WTC11 (cell line): ENCODE data around the gene RAP2C.

ENCODE experiments used
- CREB1 ChIP-seq: sonication (generic); formaldehyde crosslinking; IDR thresholded peaks from 2 replicates; pipeline ENCODE4 v1.8.0; 2023; ENCODE audit warnings: mild to moderate bottlenecking, missing genetic modification reagents
- NR2C2 ChIP-seq: sonication (generic); formaldehyde crosslinking; IDR thresholded peaks from 2 replicates; pipeline ENCODE4 v1.8.0; 2022; ENCODE audit warnings: mild to moderate bottlenecking, missing genetic modification reagents
- PRRX2 ChIP-seq: fragments of 250-450 bp; sonication (Bioruptor Pico); IDR thresholded peaks from 2 replicates; pipeline ENCODE4 v1.8.0; 2021; ENCODE audit warnings: mild to moderate bottlenecking
- TF ChIP-seq, protein P1 (sequence below): fragments of 200-600 bp; IDR thresholded peaks from 2 replicates; pipeline ENCODE4 v1.8.0; 2022; ENCODE audit warnings: antibody characterized with exemption
- TF ChIP-seq, protein P2 (sequence below): sonication (generic); formaldehyde crosslinking; IDR thresholded peaks from 2 replicates; pipeline ENCODE4 v1.8.0; 2023; ENCODE audit warnings: missing genetic modification reagents
- TF ChIP-seq, protein P3 (sequence below): sonication (generic); formaldehyde crosslinking; IDR thresholded peaks from 2 replicates; pipeline ENCODE4 v1.8.1; 2022; ENCODE audit warnings: mild to moderate bottlenecking, moderate library complexity, missing genetic modification reagents
- TF ChIP-seq, protein P4 (sequence below): sonication (generic); formaldehyde crosslinking; IDR thresholded peaks from 2 replicates; pipeline ENCODE4 v1.8.1; 2023; ENCODE audit warnings: mild to moderate bottlenecking, missing genetic modification reagents, moderate library complexity

DNA sequence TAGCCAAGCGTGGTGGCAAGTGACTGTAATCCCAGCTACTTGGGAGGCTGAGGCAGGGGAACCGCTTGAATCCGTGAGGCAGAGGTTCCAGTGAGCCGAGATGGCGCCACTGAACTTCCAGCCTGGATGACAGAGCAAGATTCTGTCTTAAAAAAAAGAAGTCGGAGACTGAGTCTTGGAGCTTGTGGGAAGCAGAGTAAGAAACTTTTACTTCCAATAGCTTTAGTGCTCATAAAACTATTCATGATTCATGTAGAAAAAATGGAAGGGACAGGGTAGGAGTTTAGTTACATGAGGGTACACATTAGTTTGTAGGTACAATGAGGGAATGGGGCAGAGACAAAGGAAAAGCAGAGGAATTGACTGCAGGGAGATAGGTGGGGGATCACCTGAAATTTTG lies 19.3 kb downstream of the RAP2C start:
- no peak for TF ChIP-seq CREB1
- TF ChIP-seq PRRX2: no peak
- TF ChIP-seq, protein P1, sequence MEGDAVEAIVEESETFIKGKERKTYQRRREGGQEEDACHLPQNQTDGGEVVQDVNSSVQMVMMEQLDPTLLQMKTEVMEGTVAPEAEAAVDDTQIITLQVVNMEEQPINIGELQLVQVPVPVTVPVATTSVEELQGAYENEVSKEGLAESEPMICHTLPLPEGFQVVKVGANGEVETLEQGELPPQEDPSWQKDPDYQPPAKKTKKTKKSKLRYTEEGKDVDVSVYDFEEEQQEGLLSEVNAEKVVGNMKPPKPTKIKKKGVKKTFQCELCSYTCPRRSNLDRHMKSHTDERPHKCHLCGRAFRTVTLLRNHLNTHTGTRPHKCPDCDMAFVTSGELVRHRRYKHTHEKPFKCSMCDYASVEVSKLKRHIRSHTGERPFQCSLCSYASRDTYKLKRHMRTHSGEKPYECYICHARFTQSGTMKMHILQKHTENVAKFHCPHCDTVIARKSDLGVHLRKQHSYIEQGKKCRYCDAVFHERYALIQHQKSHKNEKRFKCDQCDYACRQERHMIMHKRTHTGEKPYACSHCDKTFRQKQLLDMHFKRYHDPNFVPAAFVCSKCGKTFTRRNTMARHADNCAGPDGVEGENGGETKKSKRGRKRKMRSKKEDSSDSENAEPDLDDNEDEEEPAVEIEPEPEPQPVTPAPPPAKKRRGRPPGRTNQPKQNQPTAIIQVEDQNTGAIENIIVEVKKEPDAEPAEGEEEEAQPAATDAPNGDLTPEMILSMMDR: no peak
- TF ChIP-seq, protein P2, sequence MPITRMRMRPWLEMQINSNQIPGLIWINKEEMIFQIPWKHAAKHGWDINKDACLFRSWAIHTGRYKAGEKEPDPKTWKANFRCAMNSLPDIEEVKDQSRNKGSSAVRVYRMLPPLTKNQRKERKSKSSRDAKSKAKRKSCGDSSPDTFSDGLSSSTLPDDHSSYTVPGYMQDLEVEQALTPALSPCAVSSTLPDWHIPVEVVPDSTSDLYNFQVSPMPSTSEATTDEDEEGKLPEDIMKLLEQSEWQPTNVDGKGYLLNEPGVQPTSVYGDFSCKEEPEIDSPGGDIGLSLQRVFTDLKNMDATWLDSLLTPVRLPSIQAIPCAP (CRISPR knock-in tag): no peak
- TF ChIP-seq, protein P3, sequence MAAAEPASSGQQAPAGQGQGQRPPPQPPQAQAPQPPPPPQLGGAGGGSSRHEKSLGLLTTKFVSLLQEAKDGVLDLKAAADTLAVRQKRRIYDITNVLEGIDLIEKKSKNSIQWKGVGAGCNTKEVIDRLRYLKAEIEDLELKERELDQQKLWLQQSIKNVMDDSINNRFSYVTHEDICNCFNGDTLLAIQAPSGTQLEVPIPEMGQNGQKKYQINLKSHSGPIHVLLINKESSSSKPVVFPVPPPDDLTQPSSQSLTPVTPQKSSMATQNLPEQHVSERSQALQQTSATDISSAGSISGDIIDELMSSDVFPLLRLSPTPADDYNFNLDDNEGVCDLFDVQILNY (CRISPR knock-in tag): no peak
- TF ChIP-seq, protein P4, sequence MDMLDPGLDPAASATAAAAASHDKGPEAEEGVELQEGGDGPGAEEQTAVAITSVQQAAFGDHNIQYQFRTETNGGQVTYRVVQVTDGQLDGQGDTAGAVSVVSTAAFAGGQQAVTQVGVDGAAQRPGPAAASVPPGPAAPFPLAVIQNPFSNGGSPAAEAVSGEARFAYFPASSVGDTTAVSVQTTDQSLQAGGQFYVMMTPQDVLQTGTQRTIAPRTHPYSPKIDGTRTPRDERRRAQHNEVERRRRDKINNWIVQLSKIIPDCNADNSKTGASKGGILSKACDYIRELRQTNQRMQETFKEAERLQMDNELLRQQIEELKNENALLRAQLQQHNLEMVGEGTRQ (CRISPR knock-in tag): no peak
- TF ChIP-seq NR2C2: no peak
